Central memory CD4-positive, alpha-beta T cell (primary cell): ENCODE measurements around the gene ZNF580.

Source experiments
- DNase-seq: peaks from one replicate; pipeline ENCODE4 v3.0.0; 2022

The ZNF580 gene

DNA sequence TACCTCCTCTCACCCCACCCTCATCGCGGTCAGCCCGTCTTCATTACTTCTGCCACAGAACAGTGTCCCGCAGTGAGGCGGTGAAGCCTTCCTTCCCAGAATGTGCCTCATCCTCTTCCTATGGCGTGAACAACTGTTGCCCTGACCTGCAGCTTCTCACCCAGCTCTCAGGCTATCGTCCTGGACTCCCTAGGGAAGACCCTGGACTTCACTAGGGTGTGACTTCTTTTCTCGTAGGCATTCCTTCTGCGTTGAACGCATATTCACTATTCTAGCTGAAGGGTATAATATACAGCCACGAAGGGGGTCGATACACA is 34.4 kb upstream of the ZNF580 start:
- no peak for DNase-seq

GRCh38 chr19:55606817-55607216 is 34.0 kb upstream of the ZNF580 start:
- DNase-seq: no peak

- no peak for DNase-seq
Measured at GRCh38 chr19:55609326-55609725, 31.5 kb upstream of the ZNF580 start.

DNA sequence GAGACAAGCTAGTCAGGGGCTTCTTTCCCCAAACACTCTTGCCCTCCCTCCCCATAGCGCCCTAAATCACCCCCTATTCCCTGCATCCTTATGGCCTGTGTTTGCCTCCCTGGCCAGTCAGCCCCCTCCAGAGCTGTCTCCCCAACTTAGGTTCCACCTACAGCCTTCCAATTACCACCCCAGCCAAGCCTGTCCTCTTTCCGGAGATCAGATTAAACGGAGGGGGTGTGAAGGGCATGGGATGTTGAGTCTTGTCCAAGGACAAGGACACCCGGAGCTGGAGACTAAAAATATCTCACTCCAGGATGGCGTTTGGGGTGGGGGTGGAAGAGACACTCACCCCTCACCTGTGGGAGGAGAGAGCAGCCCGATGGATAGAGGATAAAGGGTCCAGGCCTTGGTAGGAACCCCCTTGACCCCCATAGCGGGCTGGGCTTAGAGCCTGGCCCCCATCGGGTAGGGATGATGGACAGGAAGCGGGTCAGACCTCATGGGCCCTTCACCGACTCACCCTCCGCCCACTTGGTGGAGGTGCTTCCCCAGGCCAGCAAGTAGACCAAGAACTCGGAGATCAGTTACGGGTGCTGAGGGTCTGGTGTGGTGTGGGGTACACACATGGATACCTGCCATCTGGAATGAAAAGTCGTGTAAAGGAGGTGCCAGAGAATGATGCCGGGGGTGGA is 29.4 kb upstream of the ZNF580 start:
- no peak for DNase-seq

DNA sequence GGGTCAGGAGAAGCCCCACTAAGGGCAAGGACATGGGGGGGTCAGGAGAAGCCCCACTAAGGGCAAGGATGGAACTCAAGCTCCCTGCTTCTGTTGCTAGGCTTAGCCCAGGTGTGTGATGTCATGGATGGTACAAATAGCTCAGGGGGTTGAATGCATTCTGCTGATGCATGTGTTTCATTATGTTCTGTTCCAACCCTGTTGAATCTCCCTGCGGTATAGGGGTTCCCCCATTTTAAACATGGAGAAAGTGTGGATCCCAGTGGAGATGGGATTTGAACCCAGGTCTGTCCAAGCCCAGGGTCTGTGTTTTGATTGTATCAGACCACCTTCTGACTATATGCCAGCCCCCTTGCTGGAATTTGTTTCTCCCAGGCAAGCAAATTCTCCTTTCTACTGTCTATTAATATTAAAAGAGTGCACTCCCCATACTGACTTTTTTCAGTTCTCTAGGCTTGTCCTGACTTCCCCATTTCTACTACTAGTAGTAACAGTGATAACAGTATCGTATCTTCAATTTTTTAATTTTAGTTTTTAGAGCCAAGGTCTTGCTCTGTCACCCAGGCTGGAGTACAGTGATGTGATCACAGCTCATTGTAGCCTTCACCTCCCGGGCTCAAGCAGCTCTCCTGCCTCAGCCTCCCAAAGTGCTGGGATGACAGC is 28.7 kb upstream of the ZNF580 start:
- DNase-seq: no peak

DNA sequence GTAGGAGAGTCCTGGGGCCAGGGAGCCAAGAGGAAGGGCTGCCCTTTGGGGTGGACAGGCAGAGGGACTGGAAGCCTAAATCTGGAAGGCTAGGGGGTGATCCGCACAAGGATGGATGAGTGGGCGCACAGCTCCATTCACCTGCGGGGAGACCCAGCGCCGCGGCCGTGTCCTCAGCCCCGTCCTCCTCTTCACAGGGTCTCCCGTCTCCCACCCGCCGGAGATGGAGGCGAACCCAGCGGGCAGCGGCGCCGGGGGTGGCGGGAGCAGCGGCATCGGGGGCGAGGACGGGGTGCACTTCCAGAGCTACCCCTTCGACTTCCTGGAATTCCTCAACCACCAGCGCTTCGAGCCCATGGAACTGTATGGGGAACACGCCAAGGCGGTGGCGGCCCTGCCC is 27.4 kb upstream of the ZNF580 start:
- no peak for DNase-seq

DNA sequence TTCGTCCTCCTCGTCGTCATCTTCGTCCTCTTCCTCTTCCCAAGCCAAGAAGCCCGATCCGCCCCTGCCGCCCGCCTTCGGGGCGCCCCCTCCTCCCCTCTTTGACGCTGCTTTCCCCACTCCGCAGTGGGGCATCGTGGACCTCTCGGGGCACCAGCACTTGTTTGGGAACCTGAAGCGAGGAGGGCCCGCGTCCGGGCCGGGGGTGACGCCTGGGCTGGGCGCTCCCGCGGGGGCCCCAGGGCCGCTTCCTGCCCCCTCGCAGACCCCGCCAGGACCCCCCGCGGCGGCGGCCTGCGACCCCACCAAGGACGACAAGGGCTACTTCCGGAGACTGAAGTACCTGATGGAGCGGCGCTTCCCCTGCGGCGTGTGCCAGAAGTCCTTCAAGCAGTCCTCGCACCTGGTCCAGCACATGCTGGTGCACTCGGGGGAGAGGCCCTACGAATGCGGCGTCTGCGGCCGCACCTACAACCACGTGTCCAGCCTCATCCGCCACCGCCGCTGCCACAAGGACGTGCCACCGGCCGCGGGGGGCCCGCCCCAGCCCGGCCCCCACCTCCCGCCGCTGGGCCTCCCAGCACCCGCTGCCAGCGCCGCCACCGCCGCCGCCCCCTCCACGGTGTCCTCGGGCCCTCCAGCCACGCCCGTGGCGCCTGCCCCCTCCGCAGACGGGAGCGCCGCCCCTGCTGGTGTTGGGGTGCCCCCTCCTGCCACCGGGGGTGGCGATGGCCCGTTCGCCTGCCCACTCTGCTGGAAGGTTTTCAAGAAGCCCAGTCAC is 26.7 kb upstream of the ZNF580 start:
- no peak for DNase-seq

- DNase-seq: no peak
Measured at GRCh38 chr19:55614711-55615542, 25.9 kb upstream of the ZNF580 start.

DNA sequence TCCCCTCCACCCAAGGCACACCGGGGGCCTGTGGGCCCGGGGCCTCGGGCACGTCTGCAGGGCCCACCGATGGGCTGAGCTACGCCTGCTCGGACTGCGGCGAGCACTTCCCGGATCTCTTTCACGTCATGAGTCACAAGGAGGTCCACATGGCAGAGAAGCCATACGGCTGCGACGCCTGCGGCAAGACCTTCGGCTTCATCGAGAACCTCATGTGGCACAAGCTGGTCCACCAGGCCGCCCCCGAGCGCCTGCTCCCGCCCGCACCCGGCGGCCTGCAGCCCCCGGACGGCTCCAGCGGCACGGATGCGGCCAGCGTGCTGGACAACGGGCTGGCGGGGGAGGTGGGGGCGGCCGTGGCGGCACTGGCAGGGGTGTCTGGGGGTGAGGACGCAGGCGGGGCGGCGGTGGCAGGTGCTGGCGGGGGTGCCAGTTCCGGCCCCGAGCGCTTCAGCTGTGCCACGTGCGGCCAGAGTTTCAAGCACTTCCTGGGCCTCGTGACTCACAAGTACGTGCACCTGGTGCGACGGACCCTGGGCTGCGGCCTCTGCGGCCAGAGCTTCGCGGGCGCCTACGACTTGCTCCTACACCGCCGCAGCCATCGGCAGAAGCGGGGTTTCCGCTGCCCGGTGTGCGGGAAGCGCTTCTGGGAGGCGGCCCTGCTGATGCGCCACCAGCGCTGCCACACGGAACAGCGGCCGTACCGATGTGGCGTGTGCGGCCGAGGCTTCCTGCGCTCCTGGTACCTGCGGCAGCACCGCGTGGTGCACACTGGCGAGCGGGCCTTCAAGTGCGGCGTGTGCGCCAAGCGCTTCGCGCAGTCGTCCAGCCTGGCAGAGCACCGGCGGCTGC is 25.0 kb upstream of the ZNF580 start:
- no peak for DNase-seq

- DNase-seq: no peak
Measured at GRCh38 chr19:55616395-55616875, 24.4 kb upstream of the ZNF580 start.

DNA sequence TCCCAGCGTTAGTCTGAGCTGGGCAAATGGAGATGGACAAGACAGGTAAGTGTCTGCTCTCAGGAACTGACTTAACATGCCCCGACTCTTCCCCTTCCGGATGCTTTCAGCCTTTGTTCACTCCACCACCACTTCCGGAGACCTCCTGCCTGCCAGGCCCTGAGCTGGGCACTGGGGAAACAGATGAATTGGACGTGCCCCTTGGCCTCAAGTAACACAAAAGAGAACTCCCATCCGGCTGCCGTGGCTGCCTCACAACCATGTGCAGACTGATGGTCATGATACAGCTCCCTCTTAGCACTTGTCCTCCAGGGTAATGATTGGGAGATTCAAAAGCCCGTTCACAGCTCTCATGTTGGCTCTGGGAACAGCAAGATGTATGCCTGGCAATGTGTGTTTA is 23.4 kb upstream of the ZNF580 start:
- DNase-seq: no peak

DNA sequence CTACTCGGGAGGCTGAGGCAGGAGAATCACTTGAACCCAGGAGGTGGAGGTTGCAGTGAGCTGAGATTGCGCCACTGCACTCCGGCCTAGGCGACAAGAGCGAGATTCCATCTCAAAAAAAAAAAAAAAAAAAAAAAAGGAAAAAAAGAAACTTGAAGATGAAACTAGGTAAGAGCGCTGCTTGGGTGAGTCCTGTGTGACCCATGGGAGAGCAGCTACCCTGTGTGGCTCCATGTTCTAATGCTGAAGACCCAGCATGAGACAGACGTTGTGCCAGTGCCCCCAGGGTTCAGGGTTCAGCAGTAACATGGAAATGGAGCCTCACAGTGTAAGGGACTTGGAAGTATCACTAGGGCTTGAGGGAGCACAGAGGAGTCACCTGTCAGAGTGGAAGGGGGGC is 22.4 kb upstream of the ZNF580 start:
- no peak for DNase-seq

DNA sequence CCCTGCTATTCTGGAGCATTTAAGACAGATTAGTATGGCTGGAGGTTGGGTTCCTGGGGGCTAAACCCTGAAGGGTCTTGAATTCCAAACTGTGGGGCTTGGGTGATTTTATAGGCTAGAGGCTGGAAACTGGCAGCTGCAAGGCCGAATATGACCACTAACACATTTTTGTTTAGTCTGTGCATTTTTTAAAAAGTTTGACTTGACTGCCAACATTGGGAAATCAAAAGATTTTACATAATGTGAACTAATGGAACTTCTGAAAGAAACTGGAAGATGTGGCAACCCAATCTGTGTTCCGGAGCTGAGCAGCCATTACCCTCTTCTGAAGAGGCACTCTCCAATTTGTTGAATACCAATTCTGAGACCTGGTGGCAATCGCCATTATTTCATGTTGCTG is 21.5 kb upstream of the ZNF580 start:
- DNase-seq: no peak

DNA sequence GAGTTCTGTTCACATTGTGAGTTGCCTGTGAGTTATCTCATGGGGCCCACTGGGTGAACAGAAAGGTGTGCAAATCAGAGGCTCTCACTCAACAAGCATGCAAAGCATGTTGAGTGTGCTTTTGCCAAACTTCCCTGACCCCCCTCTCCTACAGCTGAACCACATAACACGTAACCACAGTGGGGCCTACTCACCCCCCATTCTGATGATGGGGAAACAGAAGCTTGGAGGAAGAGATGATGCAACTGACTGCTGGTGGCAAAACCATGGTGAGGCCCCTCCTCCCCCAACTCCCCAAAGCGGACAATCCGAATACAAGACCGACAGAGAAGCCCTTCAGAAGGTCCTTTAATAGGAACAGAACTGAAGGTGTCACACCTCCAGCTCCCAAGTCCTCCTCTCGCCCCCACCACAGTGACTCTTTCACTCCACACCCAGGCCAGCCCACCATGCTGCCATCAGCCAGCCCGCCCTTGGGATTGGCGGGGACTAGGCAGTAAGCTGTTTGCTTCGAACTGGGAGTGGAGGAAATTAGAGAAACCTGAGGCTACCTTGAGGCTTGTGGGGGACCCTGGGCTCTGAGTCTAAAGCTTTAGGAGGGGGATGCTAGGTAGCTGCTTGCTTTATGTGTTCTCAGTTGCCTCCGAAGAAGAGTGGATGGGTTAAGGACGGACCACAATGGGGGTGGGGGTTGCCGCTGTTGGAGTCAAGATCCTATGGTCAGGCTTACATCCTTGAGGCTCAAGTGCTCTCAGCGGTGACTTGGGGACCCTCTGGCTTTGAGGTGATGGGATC is 20.2 kb upstream of the ZNF580 start:
- no peak for DNase-seq

DNA sequence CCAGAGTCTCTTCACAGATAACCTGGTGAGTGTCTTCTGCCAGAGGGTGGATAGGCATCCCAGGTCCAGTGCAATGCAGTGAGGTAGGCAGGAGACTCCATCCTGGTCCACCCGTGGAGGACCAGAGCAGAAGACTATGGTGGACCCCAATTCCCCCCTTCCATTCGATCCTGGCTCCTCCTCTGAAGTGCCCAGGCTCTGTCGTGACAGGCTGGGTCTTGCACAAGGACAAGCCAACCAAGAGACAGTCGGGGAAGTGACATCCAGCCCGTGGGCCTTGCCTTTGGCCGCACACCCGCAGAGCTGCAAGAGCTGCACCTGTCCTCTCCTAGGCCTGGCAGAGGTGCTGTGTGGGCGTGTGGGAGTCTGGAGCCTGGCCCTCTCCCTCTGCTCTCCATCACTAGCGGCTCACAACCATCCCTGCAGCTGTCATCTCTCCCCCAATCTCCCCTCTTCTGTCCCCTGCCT is 19.6 kb upstream of the ZNF580 start:
- no peak for DNase-seq

DNA sequence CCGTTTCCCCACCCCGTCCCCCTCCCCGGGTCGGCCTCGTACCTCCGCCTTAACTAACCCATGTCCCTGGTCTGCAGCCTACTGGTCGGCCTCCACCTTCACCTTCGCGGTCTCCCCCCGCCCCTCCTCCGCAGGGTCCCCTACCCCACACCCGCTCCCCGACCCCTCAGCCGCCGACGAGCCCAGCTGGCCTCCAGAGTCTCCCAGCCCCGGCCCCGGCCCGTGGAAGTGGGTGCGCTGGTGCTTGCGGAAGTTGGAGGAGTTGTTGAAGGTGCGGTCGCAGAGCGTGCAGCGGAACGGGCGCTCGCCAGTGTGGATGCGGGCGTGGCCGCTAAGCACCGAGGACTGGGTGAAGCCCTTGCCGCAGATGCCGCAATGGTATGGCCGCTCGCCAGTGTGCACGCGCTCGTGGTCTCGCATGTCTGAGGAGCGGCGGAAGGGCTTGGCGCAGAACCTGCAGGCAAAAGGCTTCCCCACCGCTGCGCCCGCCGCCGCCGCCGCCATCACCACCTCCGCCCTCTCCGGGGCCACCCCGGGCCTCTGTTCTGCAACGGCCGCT is 19.1 kb upstream of the ZNF580 start:
- DNase-seq: no peak

DNA sequence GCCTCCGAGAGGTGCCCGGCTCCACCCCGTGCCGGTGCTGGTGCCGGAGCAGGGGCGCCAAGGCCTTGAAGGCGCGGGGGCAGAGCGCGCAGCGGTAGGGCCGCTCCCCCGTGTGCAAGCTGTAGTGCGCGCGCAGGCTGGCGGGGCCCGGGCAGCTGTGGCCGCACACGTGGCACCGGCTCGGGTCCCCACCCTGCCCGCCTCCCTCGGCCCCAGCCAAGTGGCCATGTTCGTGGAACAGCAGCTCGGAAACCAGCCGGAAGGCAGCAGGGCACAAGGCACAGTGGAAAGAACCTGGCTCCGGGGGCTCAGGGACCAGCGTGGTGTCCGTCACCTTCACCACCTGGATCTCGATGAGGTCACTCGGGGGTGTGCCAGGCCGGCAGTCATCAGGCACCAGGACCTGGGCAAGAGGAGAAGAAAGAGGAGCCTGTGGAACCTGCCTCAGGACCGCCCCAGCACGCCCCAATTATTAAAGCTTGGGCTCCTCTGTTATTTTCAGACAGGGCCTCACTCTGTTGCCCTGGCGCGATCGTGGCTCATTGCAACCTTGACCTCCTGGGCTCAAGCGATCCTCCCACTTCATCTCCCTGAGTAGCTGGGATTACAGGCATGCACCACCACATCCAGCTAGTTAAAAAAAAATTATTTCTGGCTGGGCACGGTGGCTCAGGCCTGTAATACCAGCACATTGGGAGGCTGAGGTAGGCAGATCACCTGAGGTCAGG is 18.4 kb upstream of the ZNF580 start:
- DNase-seq: no peak

DNA sequence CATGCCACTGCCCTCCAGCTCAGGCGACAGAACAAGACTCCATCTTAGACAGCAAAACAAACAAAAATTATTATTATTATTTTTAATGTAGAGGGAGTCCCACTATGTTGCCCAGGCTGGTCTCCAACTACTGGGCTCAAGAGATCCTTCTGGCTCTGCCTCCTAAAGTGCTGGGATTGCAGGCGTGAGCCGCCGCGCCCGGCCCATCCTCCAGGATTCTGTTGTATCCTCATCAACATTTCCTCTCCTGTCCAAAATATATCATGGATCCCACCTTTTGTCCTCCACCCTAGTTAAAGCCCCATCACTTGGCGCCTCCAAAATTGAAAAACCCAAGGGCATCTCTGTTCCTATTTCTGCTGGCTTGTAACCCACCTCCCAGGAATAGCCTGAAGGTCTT is 17.7 kb upstream of the ZNF580 start:
- no peak for DNase-seq

DNA sequence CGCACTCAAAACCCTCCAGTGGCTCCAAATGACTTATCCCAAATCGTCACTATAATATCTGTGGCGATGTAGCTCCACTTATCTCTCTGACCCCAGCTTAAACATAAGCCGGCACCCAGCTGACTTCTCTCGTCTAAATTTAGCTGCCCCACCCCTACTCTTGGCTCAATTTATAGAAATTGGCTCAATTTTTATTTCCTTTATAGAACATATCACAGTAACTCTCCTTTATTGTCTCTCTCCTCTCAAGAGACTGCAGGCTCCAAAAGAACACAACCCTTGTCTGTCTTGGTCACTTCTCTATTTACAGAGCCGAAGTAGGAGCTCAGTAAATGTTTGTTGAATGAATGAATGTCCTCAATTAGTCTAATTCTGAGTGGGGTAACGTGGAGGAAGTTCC is 17.2 kb upstream of the ZNF580 start:
- no peak for DNase-seq
